Testis (tissue), 2 donors: Measurements from ENCODE around the gene PRKG1.

Experiments used
- POLR2A ChIP-seq: fragments of 450-650 bp; IDR thresholded peaks from one replicate; pipeline ENCODE4 v1.6.1; 2017; ENCODE audit warnings: antibody characterized with exemption, mild to moderate bottlenecking, moderate library complexity
- TF ChIP-seq, protein P1 (sequence below), 3 experiments: fragments of 450-650 bp in 2 of 3; fragments of 200-600 bp in 1 of 3; sonication (generic) in 1 of 3; IDR thresholded peaks; one replicate each; pipeline ENCODE4 v1.5.1; 2016 to 2019; ENCODE audit warnings: antibody characterized with exemption in 3 of 3, mild to moderate bottlenecking in 2 of 3, moderate library complexity in 1 of 3

GRCh38 chr10:51186361-51186760 is 112.1 kb downstream of the PRKG1 start:
- no peak for TF ChIP-seq POLR2A
- TF ChIP-seq, protein P1, sequence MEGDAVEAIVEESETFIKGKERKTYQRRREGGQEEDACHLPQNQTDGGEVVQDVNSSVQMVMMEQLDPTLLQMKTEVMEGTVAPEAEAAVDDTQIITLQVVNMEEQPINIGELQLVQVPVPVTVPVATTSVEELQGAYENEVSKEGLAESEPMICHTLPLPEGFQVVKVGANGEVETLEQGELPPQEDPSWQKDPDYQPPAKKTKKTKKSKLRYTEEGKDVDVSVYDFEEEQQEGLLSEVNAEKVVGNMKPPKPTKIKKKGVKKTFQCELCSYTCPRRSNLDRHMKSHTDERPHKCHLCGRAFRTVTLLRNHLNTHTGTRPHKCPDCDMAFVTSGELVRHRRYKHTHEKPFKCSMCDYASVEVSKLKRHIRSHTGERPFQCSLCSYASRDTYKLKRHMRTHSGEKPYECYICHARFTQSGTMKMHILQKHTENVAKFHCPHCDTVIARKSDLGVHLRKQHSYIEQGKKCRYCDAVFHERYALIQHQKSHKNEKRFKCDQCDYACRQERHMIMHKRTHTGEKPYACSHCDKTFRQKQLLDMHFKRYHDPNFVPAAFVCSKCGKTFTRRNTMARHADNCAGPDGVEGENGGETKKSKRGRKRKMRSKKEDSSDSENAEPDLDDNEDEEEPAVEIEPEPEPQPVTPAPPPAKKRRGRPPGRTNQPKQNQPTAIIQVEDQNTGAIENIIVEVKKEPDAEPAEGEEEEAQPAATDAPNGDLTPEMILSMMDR (IDR thresholded peaks at IDR 0.05): no peak
